ENCODE results near the gene GATA2.

GATA2 gene

DNA sequence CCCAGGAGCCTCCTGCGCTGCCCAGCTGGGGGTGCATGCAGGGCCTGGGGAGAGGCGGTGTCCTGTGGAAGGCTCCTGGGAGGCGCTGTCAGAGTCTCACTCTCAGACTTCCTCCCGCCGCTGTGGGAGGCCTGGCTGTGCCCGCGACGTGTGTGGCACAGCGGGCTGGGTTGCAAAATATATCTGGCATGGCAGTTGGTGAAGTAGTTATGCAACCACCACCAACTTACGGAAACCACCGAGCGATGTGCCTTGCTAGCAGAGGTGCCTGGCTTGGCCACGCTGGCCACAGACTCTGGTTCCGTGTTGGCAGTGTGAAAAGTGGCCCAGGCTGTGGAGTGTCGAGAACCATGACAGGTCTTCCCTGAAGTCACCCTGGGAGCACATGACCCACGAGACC is 30.6 kb upstream of the GATA2 start:
- TF ChIP-seq, protein P1, sequence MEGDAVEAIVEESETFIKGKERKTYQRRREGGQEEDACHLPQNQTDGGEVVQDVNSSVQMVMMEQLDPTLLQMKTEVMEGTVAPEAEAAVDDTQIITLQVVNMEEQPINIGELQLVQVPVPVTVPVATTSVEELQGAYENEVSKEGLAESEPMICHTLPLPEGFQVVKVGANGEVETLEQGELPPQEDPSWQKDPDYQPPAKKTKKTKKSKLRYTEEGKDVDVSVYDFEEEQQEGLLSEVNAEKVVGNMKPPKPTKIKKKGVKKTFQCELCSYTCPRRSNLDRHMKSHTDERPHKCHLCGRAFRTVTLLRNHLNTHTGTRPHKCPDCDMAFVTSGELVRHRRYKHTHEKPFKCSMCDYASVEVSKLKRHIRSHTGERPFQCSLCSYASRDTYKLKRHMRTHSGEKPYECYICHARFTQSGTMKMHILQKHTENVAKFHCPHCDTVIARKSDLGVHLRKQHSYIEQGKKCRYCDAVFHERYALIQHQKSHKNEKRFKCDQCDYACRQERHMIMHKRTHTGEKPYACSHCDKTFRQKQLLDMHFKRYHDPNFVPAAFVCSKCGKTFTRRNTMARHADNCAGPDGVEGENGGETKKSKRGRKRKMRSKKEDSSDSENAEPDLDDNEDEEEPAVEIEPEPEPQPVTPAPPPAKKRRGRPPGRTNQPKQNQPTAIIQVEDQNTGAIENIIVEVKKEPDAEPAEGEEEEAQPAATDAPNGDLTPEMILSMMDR (IDR thresholded peaks at IDR 0.05; ENCODE audit: borderline replicate concordance, insufficient read depth, low read depth, low read length), result no peak

DNA sequence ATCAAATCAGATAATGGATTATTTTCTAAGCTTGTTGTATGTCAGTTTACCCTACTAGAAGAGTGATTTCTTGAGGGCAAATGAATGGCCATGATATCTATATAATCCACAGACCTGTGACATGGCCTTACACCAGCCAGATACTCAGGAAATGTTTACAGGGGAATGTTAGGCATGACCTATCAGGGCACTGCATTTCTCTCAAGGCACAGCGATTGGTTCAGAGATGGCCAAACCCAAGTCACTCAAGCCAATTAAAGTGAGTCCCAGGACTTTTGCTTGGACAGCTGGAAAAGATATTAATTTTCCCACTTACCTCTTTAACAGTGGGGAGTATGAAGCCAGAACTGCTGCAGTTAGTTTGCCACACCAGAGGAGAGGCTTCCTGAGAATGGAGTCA is 28.7 kb upstream of the GATA2 start:
- TF ChIP-seq, protein P1 (IDR thresholded peaks at IDR 0.05; ENCODE audit: borderline replicate concordance, insufficient read depth, low read depth, low read length), result no peak
- no peak overlapping the region for H3K4me3 ChIP-seq (ENCODE audit: low read depth, low read length)

More for the DNA sequence above, 30.6 kb upstream of the GATA2 start:
- no peak overlapping the region for H3K4me3 ChIP-seq (ENCODE audit: low read depth, low read length)

DNA sequence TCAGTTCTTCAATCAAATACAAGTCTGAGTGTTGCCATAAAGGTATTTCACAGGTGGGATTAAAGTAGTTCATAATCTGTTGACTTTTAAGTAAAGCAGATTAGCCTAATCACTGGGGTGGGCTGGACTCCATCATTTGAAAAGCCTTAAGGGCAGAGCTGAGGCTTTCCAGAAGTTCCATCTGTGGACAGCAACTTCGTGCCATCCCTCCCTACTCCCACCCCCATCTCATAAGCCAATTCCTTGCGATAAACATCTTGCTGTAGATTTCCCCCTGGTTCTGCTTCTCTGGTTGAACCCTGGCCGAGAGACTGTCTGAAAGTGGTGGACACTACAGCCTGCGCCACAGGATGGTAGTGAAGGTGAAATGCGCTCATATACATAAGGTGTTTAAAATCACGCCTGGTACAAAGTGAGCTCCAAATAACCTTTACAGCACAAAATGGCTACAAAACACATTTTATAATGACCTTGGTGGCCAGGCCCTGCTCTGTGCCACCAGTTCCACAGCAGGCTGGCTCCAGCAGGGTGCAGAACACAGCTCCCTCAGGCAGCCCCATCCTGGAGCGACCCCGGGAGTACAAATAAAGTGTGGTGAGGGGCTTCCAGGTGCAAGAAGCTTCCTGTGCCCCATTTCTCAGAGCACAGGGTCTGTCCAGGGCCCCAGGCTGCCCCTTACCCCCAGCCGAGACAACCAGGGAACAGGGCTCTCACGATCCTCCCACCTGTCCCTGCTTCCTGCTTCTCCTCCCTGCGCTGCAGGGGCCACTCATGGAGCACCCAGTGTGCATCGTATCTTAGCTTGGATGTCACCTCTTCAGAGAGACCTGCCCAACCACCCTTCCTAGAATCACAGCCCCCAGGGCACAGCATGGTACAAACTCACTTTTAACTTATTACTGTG is 25.8 kb upstream of the GATA2 start:
- TF ChIP-seq, protein P1 (IDR thresholded peaks at IDR 0.05; ENCODE audit: borderline replicate concordance, insufficient read depth, low read depth, low read length), result no peak
- no peak overlapping the region for H3K4me3 ChIP-seq (ENCODE audit: low read depth, low read length)

DNA sequence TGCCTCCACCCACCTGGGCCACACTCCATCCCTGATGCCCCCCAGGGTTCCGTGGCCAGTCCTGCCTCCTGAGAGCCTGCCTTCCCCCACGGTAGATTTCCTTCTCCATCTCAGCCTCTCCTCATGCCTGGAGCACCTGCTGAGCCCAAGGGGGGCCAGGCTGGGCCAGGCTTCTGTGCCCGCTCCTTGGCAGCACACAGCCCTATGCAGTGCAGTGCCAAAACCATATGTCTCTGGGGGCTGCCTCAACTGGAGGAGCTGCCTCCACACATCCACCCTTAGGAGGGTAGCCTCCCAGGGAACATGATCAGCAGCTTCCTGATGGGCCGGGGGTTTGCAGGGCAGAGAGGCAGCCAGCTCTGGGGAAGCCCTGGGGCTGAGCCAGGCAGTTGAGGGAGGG is 24.6 kb upstream of the GATA2 start:
- H3K4me3 ChIP-seq (ENCODE audit: low read depth, low read length), result no peak overlapping the region
- TF ChIP-seq, protein P1 (IDR thresholded peaks at IDR 0.05; ENCODE audit: borderline replicate concordance, insufficient read depth, low read depth, low read length), result no peak

DNA sequence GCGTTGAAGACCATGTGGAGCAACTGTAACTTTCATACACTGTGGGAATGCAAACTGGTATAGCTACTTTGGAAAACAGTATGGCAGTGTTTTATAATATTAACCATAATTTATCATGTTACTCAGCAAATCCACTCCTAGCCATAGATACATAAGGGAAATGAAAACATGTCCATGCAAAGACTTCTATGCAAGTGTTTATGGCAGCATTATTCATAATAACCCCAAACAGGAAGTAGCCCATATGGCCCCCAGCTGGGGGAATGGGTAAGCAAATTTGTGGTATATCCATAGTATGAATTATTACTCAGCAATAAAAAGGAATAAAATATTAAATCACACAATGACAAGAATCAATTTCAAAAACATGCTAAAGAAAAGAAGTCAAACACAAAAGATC is 23.0 kb upstream of the GATA2 start:
- no peak overlapping the region for H3K4me3 ChIP-seq (ENCODE audit: low read depth, low read length)
- TF ChIP-seq, protein P1 (IDR thresholded peaks at IDR 0.05; ENCODE audit: borderline replicate concordance, insufficient read depth, low read depth, low read length), result no peak

DNA sequence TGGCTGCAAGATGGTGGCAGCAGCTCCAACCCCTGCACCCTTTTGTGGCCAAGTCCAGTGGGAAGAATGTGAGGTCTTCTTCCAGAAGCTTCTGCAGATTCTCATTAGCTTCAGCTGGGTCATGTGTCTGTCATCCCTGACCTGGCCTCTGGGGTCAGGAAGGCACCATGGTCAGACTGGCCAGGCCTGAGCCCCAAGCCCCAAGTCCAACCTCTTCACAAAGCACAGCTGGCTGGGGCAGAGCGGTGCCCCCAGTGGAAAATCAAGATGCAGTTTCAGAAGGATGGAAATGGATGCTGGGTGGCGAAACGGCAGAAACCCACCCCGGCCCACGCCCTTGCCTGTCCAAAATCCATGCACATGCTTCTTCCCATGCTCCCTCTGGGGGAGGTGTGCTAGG is 15.9 kb upstream of the GATA2 start:
- H3K4me3 ChIP-seq (ENCODE audit: low read depth, low read length), result no peak overlapping the region
- TF ChIP-seq, protein P1 (IDR thresholded peaks at IDR 0.05; ENCODE audit: borderline replicate concordance, insufficient read depth, low read depth, low read length), result no peak

DNA sequence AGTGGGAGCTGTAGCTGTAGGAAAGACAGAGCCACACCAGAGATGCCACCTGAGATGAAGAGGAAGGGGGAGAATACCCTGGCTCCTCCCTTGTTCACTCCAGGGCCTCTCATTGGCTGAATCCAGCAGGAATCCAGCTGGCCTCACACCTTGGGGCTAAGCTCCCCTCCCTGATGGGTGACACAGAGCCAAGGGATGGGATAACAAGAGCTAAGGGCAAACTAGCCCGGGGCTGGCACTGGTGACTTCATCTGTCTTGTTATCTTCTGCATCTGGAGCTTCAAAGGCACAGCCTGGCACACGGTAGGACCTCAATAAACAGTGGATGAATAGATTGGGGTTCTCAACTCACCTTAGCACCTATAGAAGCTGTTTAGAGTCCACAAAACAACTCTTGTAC is 13.8 kb upstream of the GATA2 start:
- no peak overlapping the region for H3K4me3 ChIP-seq (ENCODE audit: low read depth, low read length)
- TF ChIP-seq, protein P1 (IDR thresholded peaks at IDR 0.05; ENCODE audit: borderline replicate concordance, insufficient read depth, low read depth, low read length), result no peak
